ENCODE measurements around the gene CSPG4.
A peak's percentile ranks its signal among the peaks of the same experiment; 100 is the strongest.
"Not testable (repeated sequence)": the region's sequence is repeated elsewhere in the genome, so short reads cannot be mapped to it uniquely, and the experiment has no call there.

The CSPG4 gene

GRCh38 chr15:75648156-75649000 is 64.3 kb downstream of the CSPG4 start:
- DNase-seq (no peak), ATAC-seq (peak; percentile 7)
- H3K27me3 Mint-ChIP-seq = no peaks in the 10 kb centered on the region

DNA sequence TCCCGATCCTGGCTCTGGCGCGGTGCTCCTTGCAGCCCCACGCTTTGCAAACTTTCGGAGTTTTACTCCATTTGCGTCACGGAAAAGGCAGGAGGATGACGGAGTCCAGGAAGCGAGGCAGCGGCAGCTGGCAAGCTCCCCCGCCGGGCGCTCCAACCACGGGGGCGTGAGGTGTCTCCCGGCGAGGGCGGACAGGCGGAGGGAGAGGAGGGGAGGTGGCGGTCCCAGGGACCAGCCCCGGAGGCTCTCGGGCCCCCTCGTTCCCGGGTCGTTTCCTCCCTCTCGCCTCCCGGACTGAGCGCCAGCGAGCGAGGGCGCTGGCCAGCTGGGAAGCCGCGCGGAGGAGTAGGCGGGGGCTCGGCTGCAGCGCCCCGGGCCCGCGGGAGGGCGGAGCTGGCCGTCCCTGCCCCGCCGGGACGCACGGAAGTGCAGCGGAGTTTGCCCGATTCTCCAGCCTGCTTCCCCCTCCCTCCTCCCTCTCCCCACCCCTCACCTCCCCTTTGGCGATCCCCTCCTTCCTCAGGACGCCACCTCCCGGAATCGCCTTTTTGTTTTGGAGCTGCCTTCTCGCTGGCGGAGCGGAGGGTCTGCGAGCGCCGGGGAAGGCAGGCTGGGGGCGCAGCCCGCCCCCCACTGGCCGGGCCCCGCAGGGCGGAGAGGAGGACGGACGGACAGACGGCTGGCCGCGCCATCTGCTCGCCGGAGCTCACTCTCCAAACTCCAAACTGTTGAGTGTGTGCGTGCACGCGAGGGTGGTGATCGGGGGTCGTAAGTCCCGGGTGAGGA is 65.1 kb downstream of the CSPG4 start, which contains the start of gene SNX33:
Gene SNX33, plus strand, starts transcription at position 543 of the 786 bp plus-strand sequence. CDS start 1,191 bp downstream, outside the sequence.
- H3K4me1 Mint-ChIP-seq = peaks cover 56% of the 10 kb centered on the region
- H3K4me3 Mint-ChIP-seq = peak within 1 kb of the TSS; percentile 88 to 89
- peak; percentile 70 for ATAC-seq
- H3K9me3 Mint-ChIP-seq = no peaks in the 10 kb centered on the region
- peak; percentile 50 to 59 for DNase-seq
- peak within 1 kb of the TSS in 1 of 2 donors; percentile 52 for H3K27ac Mint-ChIP-seq
- no peaks in the 10 kb centered on the region for H3K27me3 Mint-ChIP-seq

More at GRCh38 chr15:75648156-75649000, 64.3 kb downstream of the CSPG4 start:
- Mint-ChIP-seq H3K4me3 (peak overlapping the region; percentile 83 to 85), H3K27ac (no peak overlapping the region), H3K4me1 (peaks cover 60% of the 10 kb centered on the region), H3K9me3 (no peaks in the 10 kb centered on the region)

DNA sequence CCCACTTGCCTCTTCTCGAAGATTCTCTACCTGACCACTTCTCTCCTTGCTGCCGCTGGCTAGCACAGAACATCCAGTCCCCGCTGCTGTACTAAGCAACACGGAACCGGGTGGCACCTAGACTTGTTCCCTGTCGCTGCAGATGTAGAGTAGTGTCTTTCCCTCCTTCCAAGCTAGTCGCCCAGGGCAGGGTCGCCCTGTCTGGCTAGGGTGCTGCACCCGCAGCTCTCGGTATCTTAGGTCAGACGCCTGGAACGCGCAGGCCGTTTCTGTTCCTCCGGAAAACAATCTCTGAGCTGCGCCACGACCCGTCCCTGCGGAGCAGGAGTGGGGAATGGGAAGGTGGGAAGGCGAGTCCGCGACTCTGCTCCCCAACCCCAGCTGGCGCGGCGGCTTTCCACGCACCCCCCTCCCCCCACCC is 65.7 kb downstream of the CSPG4 start:
- H3K4me3 Mint-ChIP-seq = peak overlapping the region; percentile 88 to 89
- no peak for DNase-seq
- H3K27ac Mint-ChIP-seq = peak overlapping the region in 1 of 2 donors; percentile 52
- no peaks in the 10 kb centered on the region for H3K9me3 Mint-ChIP-seq
- no peaks in the 10 kb centered on the region for H3K27me3 Mint-ChIP-seq
- H3K4me1 Mint-ChIP-seq = peaks cover 50% of the 10 kb centered on the region
- ATAC-seq = peak; percentile 39

DNA sequence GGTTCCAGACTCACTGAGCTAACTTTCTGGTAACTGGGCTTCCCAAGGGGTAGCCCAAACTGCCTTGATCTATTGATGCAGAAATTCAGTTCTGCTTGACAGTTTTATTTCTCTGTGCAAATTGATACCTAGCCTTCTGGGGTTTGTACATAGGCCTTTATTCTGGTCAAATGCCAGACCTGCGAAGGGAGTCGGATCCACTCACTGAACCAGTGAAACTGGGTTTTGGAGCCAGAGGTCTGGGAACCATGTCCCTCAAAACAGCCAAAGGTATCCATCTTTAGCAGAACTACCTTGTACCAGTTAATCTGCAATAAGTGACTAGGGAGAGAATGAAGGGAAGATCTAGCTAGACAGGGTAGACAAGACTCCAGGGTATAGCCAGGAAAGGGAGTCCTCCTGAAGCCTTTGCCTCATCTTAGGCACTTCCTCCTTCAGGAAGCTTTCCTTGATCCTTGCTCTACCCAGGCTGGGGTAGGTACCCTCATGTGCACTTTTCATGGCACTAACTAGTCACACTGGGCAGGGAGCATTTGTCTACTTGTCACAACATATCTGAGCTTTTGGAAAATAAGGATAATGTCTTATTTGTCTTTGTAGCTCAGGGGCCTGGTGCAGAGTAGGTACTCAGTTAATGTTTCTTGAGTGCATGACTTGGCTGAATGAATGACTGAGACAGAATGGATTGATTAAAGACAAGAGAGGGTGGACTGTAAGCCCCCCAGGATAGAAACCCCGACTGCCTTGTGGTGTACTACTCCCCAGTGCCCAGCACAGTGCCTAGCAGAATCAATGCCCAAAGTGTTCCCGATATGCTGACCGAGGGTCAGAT is 66.3 kb downstream of the CSPG4 start:
- Mint-ChIP-seq H3K9me3 (no peaks in the 10 kb centered on the region), H3K4me3 (peak overlapping the region; percentile 88 to 89), H3K4me1 (peaks cover 43% of the 10 kb centered on the region), H3K27ac (no peak overlapping the region), H3K27me3 (no peaks in the 10 kb centered on the region)
- ATAC-seq = no peak
- DNase-seq = no peak

DNA sequence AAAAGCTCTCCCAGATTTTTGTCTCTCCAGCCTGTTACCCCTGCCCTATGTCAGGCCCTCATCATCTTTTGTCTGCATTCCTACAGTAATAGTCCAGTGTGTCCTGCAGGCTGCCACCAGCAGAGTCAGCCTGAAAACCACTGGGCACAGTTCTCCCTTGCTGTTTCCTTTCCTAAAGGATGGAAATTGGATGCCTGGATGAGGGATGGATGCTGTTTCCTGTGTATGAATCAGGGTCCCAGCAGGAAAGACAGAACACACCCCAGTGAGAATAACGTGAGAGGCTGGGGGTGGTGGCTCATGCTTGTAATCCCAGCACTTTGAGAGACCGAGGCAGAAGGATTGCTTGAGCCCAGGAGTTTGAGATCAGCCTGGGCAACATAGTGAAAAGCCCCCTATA is 68.3 kb downstream of the CSPG4 start:
- Mint-ChIP-seq H3K4me3 (no peak overlapping the region), H3K27me3 (no peaks in the 10 kb centered on the region), H3K9me3 (no peaks in the 10 kb centered on the region), H3K4me1 (peaks cover 32% of the 10 kb centered on the region), H3K27ac (no peak overlapping the region)
- DNase-seq (no peak), ATAC-seq (no peak)

DNA sequence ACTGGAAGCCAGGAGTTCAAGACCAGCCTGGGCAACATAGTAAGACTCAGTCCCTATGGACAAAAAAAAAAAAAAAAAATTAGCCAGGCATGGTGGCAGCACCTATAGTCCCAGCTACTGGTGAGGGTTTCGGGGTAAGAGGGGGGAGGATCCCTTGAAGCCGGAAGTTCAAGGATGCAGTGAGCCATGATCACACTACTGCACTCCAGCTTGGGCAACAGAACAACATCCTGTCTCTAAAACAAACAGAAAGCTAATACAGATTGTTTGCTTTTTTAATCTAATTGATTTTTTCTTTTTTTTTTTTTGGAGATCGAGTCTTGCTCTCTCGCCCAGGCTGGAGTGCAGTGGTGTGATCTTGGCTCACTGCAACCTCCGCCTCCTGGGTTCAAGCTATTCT is 71.0 kb downstream of the CSPG4 start:
- H3K27ac Mint-ChIP-seq = no peak overlapping the region
- ATAC-seq = no peak
- H3K9me3 Mint-ChIP-seq = no peaks in the 10 kb centered on the region
- DNase-seq = no peak
- no peak overlapping the region for H3K4me3 Mint-ChIP-seq
- peaks cover 40% of the 10 kb centered on the region for H3K4me1 Mint-ChIP-seq
- H3K27me3 Mint-ChIP-seq = no peaks in the 10 kb centered on the region

DNA sequence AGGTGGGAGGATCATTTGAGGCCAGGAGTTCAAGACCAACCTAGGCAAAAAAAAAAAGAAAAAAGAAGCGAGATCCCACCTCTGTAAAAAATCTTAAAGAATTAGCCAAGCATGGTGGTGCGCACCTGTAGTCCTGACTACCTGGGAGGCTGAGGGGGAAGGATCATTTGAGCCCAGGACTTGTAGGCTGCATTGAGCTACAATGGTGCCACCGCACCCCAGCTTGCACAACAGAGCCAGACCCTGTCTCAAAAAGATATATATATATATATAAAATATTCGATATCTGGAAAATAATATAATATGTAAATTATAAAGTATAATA is 71.5 kb downstream of the CSPG4 start:
- Mint-ChIP-seq H3K27ac (peak overlapping the region; percentile 95 to 97), H3K9me3 (no peaks in the 10 kb centered on the region), H3K27me3 (no peaks in the 10 kb centered on the region), H3K4me1 (peaks cover 40% of the 10 kb centered on the region), H3K4me3 (peak overlapping the region; percentile 95 to 96)
- ATAC-seq (no peak), DNase-seq (no peak)

DNA sequence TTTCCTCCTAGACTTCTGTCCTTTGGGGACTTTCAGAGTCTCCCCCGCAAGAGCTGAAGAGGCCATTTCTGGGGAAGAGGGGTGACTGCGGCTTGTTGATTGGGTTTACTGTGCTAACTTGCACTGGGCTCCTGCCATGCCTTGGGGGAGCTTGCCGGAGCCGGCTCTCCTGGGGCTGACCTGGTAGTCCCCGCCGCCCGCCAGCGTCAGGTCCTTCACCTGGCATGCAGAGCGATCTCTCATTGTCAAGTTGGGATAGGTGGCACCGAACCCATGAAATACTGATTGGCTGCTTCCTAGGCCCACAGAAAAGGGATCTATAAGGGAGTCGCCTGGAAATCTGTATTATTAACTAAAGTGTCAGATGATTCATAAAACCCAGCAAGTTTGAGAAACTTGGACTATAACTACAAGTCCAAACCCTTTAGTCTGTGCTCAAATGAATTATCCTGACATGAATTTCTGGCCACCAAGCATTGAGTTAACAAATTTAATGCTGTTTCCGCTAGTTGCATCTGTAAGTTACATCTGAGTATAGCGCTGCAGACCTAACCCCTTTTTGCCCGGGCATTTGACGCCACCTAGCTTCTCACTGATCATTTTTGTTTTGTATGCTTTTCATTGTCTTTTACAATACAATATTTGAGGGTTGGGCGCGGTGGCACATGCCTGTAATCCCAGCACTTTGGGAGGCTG is 72.0 kb downstream of the CSPG4 start:
- peak; percentile 50 to 67 for DNase-seq
- peaks cover 40% of the 10 kb centered on the region for H3K4me1 Mint-ChIP-seq
- H3K9me3 Mint-ChIP-seq = no peaks in the 10 kb centered on the region
- H3K27me3 Mint-ChIP-seq = no peaks in the 10 kb centered on the region
- ATAC-seq = peak; percentile 68
- H3K27ac Mint-ChIP-seq = peak overlapping the region; percentile 95 to 97
- H3K4me3 Mint-ChIP-seq = peak overlapping the region; percentile 95 to 96

DNA sequence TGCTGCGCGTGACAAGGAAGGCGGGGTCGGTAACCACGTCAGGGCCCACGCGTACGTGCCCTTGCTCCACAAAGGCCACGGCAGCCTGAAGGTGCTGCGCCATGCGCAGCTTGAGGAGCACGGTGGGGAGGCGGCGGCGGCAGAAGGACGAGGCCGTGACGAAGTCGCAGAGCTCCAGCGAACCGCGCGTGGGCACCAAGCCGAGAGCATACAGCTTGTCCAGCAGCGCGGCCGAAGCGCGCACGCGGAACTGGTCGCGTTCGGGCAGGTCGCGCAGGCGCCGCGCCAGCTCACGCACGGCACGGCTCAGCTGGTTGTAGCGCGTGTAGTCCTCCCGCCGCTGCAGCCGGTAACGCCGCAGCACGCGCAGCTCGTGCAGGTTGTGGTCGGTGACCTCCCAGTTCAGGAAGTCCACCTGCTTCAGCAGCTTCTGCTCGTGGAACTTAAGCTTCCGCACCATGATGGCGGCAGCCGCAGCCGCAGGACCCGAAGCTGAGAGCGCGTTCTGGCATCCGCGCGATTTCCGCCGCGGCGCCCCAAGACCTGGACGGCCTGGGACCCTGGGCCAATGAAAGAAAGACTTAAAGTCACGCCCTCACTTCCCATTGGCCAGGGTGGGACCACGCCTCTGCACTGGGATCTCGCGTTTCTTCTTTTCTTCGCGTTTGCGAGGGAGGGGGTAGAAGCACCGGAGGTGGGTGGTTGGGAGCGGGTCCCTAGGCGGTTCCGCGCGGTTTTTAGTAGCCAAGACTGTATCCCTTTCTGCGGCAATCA is 72.8 kb downstream of the CSPG4 start, which contains the start of gene IMP3:
Gene IMP3, minus strand, starts transcription at position 516 of the 774 bp plus-strand sequence. Its CDS starts 56 bp downstream, at position 460.
- ATAC-seq (peak; percentile 94), DNase-seq (peak; percentile 91 to 96)
- Mint-ChIP-seq H3K27me3 (no peaks in the 10 kb centered on the region), H3K9me3 (no peaks in the 10 kb centered on the region), H3K27ac (peak within 1 kb of the TSS; percentile 95 to 97), H3K4me1 (peaks cover 40% of the 10 kb centered on the region), H3K4me3 (peak within 1 kb of the TSS; percentile 95 to 96)

DNA sequence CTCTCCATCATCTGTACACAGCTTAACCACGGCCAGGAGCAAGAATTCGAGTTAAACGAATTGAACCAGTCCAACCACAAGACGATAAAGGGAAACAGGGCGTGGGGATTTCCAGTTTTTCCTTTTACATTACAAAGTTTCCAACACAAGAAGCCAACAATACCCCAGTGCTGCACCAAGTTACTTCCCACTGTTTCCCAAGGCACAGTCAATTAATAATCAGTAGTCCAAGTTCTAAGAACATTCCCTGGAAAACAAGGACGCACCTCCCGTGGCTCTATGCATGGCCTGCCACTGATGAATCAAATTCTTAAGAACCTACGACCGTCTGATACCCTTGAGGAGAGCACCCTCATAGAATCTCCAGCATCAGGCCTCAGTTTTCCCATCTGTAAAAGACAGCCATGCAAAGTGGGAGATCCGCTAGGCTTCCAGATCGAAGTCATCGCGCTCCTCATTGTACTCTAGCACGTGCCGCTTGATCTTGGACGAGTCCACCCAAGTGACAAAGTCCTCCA is 73.4 kb downstream of the CSPG4 start:
- Mint-ChIP-seq H3K4me3 (peak overlapping the region; percentile 95 to 96), H3K27ac (peak overlapping the region; percentile 95 to 97), H3K27me3 (no peaks in the 10 kb centered on the region), H3K9me3 (no peaks in the 10 kb centered on the region), H3K4me1 (peaks cover 40% of the 10 kb centered on the region)
- DNase-seq = no peak
- no peak for ATAC-seq

DNA sequence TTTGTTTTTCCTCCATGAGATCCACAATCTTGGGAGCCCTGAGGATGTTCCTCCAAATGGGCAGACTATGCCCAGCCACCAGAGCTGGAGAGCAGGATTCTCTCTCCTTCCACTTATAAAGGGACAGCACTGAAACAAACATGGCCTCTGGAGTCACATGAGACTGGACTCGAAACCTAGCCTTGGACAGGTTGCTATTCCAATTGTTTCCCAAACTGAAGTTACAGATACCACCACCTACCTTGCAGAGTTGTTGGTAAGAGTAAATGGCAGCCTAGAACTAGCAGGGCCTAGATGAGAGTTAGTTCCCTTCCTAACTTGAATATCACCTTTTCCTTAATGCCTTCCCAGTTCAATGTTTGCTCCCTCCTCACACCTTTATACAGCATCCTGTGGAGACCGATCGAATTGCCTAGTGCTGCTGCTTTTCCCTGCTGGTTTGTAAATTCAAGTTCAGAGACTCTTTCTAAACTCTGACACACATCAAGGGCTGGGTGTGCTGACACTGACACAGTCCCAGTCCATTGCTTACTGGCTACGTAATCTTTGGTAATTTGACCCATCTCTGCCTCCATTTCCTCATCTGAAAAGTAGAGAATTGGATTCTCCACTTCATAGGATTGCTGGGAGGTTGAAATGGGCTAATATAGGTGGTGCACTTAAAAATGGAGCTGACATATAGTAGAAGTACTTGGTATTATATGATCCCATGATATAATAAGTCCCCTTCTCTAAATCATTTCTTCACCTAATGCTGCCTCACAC is 75.2 kb downstream of the CSPG4 start:
- DNase-seq (no peak), ATAC-seq (no peak)
- H3K27me3 Mint-ChIP-seq = no peaks in the 10 kb centered on the region
- peaks cover 40% of the 10 kb centered on the region for H3K4me1 Mint-ChIP-seq
- peak overlapping the region; percentile 95 to 96 for H3K4me3 Mint-ChIP-seq
- H3K27ac Mint-ChIP-seq = peak overlapping the region in 1 of 2 donors; percentile 72
- H3K9me3 Mint-ChIP-seq = no peaks in the 10 kb centered on the region

DNA sequence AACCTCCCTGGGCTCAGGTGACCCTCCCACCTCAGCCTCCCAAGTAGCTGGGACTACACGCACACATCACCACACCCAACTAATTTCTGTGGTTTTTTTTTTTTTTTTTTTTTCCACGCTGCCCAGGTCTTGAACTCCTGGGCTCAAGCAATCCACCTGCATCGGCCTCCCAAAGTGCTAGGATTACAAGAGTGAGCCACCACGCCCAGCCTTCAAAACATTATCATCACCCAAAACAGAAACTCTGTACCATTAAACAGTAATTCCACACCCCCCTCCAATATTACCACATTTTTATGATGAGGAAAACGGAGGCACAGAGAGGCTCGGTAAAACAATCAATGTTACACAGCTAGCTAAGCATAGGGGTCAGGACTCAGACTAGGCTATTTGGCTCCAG is 76.6 kb downstream of the CSPG4 start:
- no peak for DNase-seq
- Mint-ChIP-seq H3K9me3 (no peaks in the 10 kb centered on the region), H3K27me3 (no peaks in the 10 kb centered on the region), H3K4me1 (peaks cover 37% of the 10 kb centered on the region), H3K27ac (no peak overlapping the region), H3K4me3 (peak overlapping the region; percentile 19 to 20)
- ATAC-seq = no peak

DNA sequence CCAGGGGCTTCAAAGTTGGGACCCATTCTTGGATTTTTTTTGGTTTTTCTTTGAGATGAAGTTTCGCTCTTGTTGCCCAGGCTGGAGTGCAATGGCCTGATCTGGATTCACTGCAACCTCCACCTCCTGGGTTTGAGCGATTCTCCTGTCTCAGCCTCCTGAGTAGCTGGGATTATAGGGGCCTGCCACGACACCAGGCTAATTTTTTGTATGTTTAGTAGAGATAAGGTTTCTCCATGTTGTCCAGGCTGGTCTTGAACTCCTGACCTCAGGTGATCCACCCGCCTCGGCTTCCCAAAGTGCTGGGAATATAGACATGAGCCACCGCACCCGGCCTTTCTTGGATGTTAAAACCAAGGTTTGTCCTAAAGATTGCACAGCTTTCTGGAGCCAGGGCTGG is 78.7 kb downstream of the CSPG4 start:
- H3K4me1 Mint-ChIP-seq = peaks cover 34% of the 10 kb centered on the region
- ATAC-seq, H3K27ac Mint-ChIP-seq, H3K4me3 Mint-ChIP-seq, H3K27me3 Mint-ChIP-seq, DNase-seq, H3K9me3 Mint-ChIP-seq: not testable (repeated sequence)

All from stimulated activated naive CD8-positive, alpha-beta T cell treated with anti-CD3 and anti-CD28 coated beads, Interleukin-15, amount 100 ng/mL, for 72 hours (primary cell).